ENCODE results near the gene PLGRKT. TPM values are rescaled to one million over a fixed set of nuclear protein-coding genes. Genes with fewer than 3 reads are reported as not detected.
"Not testable (repeated sequence)": the region's sequence is repeated elsewhere in the genome, so short reads cannot be mapped to it uniquely, and the experiment has no call there.

PLGRKT gene
- total and polyA plus RNA-seq, 9 donors, result 2.9 to 35.8 (median 13.3) TPM

DNA sequence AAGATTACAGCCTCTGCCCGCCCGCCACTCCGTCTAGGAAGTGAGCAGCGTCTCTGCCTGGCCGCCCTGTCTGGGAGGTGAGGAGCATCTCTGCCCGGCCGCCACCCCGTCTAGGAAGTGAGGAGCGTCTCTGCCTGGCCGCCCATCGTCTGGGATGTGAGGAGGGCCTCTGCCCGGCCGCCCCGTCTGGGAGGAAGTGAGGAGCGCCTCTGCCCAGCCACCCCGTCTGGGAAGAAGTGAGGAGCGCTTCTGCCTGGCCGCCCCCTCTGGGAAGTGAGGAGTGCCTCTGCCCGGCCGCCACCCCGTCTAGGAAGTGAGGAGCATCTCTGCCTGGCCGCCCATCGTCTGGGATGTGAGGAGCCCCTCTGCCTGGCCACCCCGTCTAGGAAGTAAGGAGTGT is 4.8 kb downstream of the PLGRKT start:
- not testable (repeated sequence) for H3K4me3 ChIP-seq; H3K36me3 ChIP-seq; H3K9me3 ChIP-seq; DNase-seq; H3K27me3 ChIP-seq; H3K27ac ChIP-seq; H3K4me1 ChIP-seq (ENCODE audit: insufficient read depth)
- intact Hi-C loops (cut with DNase I), result loop anchor here in 1 of 4 donors (10.0 kb wide), 2 partner anchors 678 to 1322 kb away; partner anchors contain the start of gene KDM4C
- WGBS, 3 donors, result 95 to 97% (median 96%) methylated on average over 14 to 23 of the region's 24 CpGs

DNA sequence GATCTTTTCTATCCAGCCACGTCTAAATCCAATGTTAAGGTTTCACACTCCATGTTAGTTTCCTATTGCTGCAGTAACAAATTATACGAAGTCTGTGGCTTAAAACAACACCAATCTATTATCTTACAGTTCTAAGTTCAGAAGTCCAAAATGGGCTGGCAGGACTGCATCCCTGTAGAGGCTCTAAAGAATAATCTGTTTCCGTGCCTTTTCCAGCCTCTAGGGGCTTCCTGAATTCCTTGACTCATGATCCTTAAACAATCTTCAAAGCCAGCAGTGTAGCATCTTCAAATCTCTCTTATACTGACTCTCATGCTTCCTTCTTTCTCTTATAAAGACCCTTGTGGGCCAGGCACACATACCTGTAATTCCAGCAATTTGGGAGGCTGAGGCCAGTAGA is 6.8 kb downstream of the PLGRKT start:
- TF ChIP-seq EP300 (IDR thresholded peaks at IDR 0.05), result no peak
- no peak for TF ChIP-seq POLR2A (IDR thresholded peaks at IDR 0.05)
- TF ChIP-seq, protein P1, sequence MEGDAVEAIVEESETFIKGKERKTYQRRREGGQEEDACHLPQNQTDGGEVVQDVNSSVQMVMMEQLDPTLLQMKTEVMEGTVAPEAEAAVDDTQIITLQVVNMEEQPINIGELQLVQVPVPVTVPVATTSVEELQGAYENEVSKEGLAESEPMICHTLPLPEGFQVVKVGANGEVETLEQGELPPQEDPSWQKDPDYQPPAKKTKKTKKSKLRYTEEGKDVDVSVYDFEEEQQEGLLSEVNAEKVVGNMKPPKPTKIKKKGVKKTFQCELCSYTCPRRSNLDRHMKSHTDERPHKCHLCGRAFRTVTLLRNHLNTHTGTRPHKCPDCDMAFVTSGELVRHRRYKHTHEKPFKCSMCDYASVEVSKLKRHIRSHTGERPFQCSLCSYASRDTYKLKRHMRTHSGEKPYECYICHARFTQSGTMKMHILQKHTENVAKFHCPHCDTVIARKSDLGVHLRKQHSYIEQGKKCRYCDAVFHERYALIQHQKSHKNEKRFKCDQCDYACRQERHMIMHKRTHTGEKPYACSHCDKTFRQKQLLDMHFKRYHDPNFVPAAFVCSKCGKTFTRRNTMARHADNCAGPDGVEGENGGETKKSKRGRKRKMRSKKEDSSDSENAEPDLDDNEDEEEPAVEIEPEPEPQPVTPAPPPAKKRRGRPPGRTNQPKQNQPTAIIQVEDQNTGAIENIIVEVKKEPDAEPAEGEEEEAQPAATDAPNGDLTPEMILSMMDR (IDR thresholded peaks at IDR 0.05), result no peak
- DNase-seq, result no peak
- no peak overlapping the region for H3K4me3 ChIP-seq
- no peak overlapping the region for H3K27ac ChIP-seq
- peaks cover 0 to 3% of the 10 kb centered on the region in 2 donors for H3K9me3 ChIP-seq
- no peaks in the 10 kb centered on the region for H3K27me3 ChIP-seq
- WGBS, 3 donors, result 47 to 72% (median 49%) methylated on average over 3 of the region's 3 CpGs
- intact Hi-C loops (cut with DNase I), result loop anchor here in 1 of 4 donors (10.0 kb wide), 2 partner anchors 676 to 1324 kb away; partner anchors contain the start of gene KDM4C
- no peaks in the 10 kb centered on the region for H3K4me1 ChIP-seq (ENCODE audit: insufficient read depth)
- no peaks in the 10 kb centered on the region for H3K36me3 ChIP-seq

DNA sequence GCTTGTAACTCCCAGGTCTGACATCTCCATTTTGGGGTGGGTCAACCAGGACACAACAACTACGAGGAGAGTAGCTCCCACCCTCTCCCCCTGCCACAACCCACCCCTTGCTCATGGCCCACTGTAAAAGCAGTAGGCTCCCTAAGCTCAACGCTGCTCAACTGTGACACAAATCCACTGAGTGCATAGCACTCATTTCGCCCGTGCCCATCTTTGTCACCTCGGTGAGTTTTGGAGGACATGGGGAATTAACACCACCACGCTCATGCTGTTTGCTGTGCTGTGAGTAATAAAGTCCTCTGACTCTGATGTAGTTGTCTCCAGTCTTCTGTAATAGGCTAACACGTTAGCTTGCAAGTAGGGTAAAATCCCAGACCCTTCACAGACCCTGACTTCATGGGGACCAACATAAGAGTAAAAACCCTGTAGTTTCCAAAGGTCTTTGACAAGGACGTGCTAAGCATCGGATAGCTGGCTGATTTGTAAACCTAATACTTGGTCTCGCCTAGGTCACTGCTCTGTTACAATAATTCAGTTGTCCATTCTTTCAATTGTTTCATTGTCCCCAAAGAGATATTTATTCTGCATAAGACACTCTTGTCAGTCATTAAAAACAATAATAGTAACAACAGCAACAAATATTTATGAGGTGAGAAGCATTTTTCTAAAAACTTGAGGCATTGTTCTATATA is 7.7 kb downstream of the PLGRKT start:
- DNase-seq, result no peak
- intact Hi-C loops (cut with DNase I), result loop anchor here in 2 of 4 donors (10.0 kb wide), 2 partner anchors 675 to 1325 kb away; partner anchors contain the start of gene KDM4C (in 1 of the 2)
- WGBS, 3 donors, result 94 to 95% (median 95%) methylated on average over 10 of the region's 10 CpGs

DNA sequence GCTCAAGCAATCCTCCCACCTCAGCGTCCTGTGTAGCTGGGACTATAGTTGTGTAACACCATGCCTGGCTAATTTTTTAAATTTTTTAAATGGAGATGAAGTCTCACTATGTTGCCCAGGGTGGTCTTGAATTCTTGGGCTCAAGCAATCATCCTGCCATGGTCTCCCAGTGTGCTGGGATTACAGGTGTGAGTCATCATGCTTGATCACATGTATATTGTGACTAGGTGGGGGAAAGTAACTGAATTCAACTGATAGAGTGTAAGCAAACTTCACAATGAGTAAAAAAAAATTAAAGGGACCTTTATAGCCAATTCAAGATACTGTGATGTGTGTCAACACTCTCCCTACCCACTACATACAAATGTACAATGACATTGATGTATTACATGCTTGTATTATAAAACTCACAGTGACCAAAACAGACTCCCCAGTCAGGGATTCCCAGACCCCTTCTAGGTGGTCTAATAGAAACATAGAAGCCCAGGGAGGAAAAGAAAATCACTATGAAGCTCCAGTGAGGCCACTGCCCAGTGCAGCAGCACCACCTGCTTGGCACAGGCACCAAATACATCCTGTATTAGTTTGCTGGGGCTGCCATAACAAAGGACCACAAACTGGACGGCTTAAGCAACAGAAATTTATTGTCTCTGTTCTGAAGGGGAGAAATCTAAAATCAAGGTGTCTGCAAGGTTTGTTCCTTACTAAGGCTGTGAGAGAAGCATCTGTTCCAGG is 8.8 kb downstream of the PLGRKT start:
- peaks cover 0 to 3% of the 10 kb centered on the region in 2 donors for H3K9me3 ChIP-seq
- intact Hi-C loops (cut with DNase I), result loop anchor here in 1 of 4 donors (10.0 kb wide), 1 partner anchor 674 kb away; no protein-coding TSS in a partner anchor
- DNase-seq, result no peak
- H3K4me1 ChIP-seq (ENCODE audit: insufficient read depth), result no peaks in the 10 kb centered on the region
- 56 to 61% (median 60%) methylated on average over 2 of the region's 2 CpGs for WGBS, 3 donors
- H3K4me3 ChIP-seq, result no peak overlapping the region
- no peaks in the 10 kb centered on the region for H3K27me3 ChIP-seq
- H3K27ac ChIP-seq, result no peak overlapping the region
- no peaks in the 10 kb centered on the region for H3K36me3 ChIP-seq
- TF ChIP-seq, protein P1 (IDR thresholded peaks at IDR 0.05), result no peak
- TF ChIP-seq POLR2A (IDR thresholded peaks at IDR 0.05), result no peak
- no peak for TF ChIP-seq EP300 (IDR thresholded peaks at IDR 0.05)

More for the DNA sequence above, 7.7 kb downstream of the PLGRKT start:
- Histone ChIP-seq H3K36me3 (no peaks in the 10 kb centered on the region), H3K27me3 (no peaks in the 10 kb centered on the region), H3K9me3 (peaks cover 0 to 3% of the 10 kb centered on the region in 2 donors), H3K27ac (no peak overlapping the region), H3K4me1 (ENCODE audit: insufficient read depth) (no peaks in the 10 kb centered on the region), H3K4me3 (no peak overlapping the region)
- TF ChIP-seq, protein P1 (IDR thresholded peaks at IDR 0.05), result no peak
- TF ChIP-seq EP300 (IDR thresholded peaks at IDR 0.05) (no peak), POLR2A (IDR thresholded peaks at IDR 0.05) (no peak)
